PC-3 (cell line): Measurements from ENCODE around the gene EMC9. TPM values are rescaled to one million over a fixed set of nuclear protein-coding genes. Genes with fewer than 3 reads are reported as not detected.
A peak's percentile ranks its signal among the peaks of the same experiment; 100 is the strongest.

Experiments used
- ATAC-seq: fragments of 200-7000 bp; cut with Tn5 transposase; 2 replicates; pipeline ENCODE4 v1.9.1; 2020; ENCODE audit warnings: mild to moderate bottlenecking, moderate library complexity
- BruUV-seq: library from RNA; stranded (reverse); fragments of 400-500 nt; replicated peaks from 2 replicates; lab custom pipeline; 2021; lab: Mats Ljungman, UMichigan
- CTCF ChIA-PET: fragments of 300-600 bp; sonication (Branson Sonifier 250); formaldehyde crosslinking; loops from one replicate; lab custom pipeline; 2022; ENCODE audit warnings: antibody characterized with exemption; lab: Charles Lee
- POLR2A ChIA-PET: fragments of 300-600 bp; sonication (Branson Sonifier 250); formaldehyde crosslinking; loops from one replicate; lab custom pipeline; 2022; ENCODE audit warnings: antibody characterized with exemption; ENCODE audit not compliant: unreplicated experiment; lab: Charles Lee
- DNase-seq: peaks from one replicate; pipeline ENCODE4 v3.0.0-alpha.2; 2015
- H2AFZ ChIP-seq: fragments of 300-600 bp; sonication (generic); 2 replicates; pipeline ENCODE4 v1.6.0; 2016; ENCODE audit warnings: antibody characterized with exemption, low read length
- H3F3A ChIP-seq: fragments of 300-600 bp; sonication (generic); one replicate; pipeline ENCODE4 v1.6.0; 2017; ENCODE audit warnings: antibody characterized with exemption, low read length, control low read depth, mild to moderate bottlenecking; ENCODE audit not compliant: unreplicated experiment
- H3K27ac ChIP-seq: fragments of 300-600 bp; sonication (generic); 2 replicates; pipeline ENCODE4 v1.5.1; 2016; ENCODE audit warnings: mild to moderate bottlenecking, low read length
- H3K27me3 ChIP-seq: fragments of 300-600 bp; sonication (generic); 2 replicates; pipeline ENCODE4 v1.6.1; 2016; ENCODE audit warnings: low read length, mixed read lengths
- H3K36me3 ChIP-seq: fragments of 300-600 bp; sonication (generic); 2 replicates; pipeline ENCODE4 v1.6.1; 2016; ENCODE audit warnings: low read depth, mixed run types, low read length, mixed read lengths
- H3K4me1 ChIP-seq: fragments of 300-600 bp; sonication (generic); 2 replicates; pipeline ENCODE4 v1.5.1; 2016; ENCODE audit warnings: low read length; ENCODE audit not compliant: insufficient read depth
- H3K4me2 ChIP-seq: fragments of 300-600 bp; sonication (generic); 2 replicates; pipeline ENCODE4 v1.6.0; 2016; ENCODE audit warnings: low read length
- H3K4me3 ChIP-seq: fragments of 300-600 bp; sonication (generic); 2 replicates; pipeline ENCODE4 v1.5.1; 2016; ENCODE audit warnings: mild to moderate bottlenecking, low read length, mixed read lengths
- H3K79me2 ChIP-seq: fragments of 300-600 bp; sonication (generic); 2 replicates; pipeline ENCODE4 v1.6.1; 2017; ENCODE audit warnings: low read length, mixed read lengths
- H3K9ac ChIP-seq: fragments of 300-600 bp; sonication (generic); 2 replicates; pipeline ENCODE4 v1.6.0; 2016; ENCODE audit warnings: mild to moderate bottlenecking, low read length
- H3K9me2 ChIP-seq: fragments of 300-600 bp; sonication (generic); replicated peaks from 2 replicates; pipeline ENCODE4 v1.6.1; 2016; ENCODE audit warnings: mixed run types, low read length, mixed read lengths
- H3K9me3 ChIP-seq: fragments of 300-600 bp; sonication (generic); 2 replicates; pipeline ENCODE4 v1.6.1; 2016; ENCODE audit warnings: low read length, mixed read lengths
- H4K20me1 ChIP-seq: fragments of 300-600 bp; sonication (generic); 2 replicates; pipeline ENCODE4 v1.6.1; 2016; ENCODE audit warnings: low read length, mixed read lengths
- CTCF ChIP-seq: fragments of 300-600 bp; sonication (generic); conservative IDR thresholded peaks from 2 replicates; pipeline ENCODE4 v1.5.1; 2017; ENCODE audit warnings: antibody characterized with exemption, low read depth, mild to moderate bottlenecking, low read length
- EZH2 ChIP-seq: fragments of 300-600 bp; sonication (generic); IDR thresholded peaks from one replicate; pipeline ENCODE4 v1.6.1; 2017; ENCODE audit warnings: antibody characterized with exemption, mild to moderate bottlenecking, low read length; ENCODE audit not compliant: unreplicated experiment
- EZH2phosphoT487 ChIP-seq: fragments of 300-600 bp; sonication (generic); IDR thresholded peaks from 2 replicates; pipeline ENCODE4 v1.6.1; 2018; ENCODE audit warnings: mild to moderate bottlenecking, antibody characterized with exemption, low read length, borderline replicate concordance
- intact Hi-C: fragments of 100-400 bp; cut with micrococcal nuclease; formaldehyde crosslinking; loops from 2 replicates; pipeline ENCODE4 v1.9.0; 2023
- total RNA-seq: library from RNA; depleted of rRNA; stranded (reverse); fragments of >200 nt; gene quantifications from 2 replicates; pipeline ENCODE4 v1.2.3, GENCODE V29; 2014

The EMC9 gene
- total RNA-seq, 1 experiment from 2014 or later = 30.1 TPM

- no TSS peak for BruUV-seq
- POLR2A ChIA-PET = interaction anchor here (0.5 to 1.8 kb wide), 10 partner anchors 20 to 1019 kb away, joined by 3 to 26 read pairs (median 4); partner anchors contain the start of genes EMC9, PCK2, PSME1 and PSME2
These were observed 26.6 kb downstream of the EMC9 start, which contains the start of the genes DCAF11 and NRL for GRCh38 chr14:24114532-24115421. Gene DCAF11 (plus strand): TSS chr14:24114777. CDS start chr14:24115595, 818 bp downstream. Gene NRL (minus strand): TSS chr14:24114949. CDS start chr14:24082848, 32,101 bp downstream.

GRCh38 chr14:24113801-24114531, 27.4 kb downstream of the EMC9 start:
- Histone ChIP-seq H3K27me3 (no peaks in the 10 kb centered on the region), H4K20me1 (no peaks in the 10 kb centered on the region), H2AFZ (peak overlapping the region; percentile 95), H3K4me3 (peak overlapping the region; percentile 96), H3K9me2 (no peaks in the 10 kb centered on the region), H3K4me2 (peak overlapping the region; percentile 95), H3K9ac (peak overlapping the region; percentile 86), H3K4me1 (peaks cover 20% of the 10 kb centered on the region), H3F3A (no peaks in the 10 kb centered on the region), H3K27ac (peak overlapping the region; percentile 90), H3K79me2 (peaks cover 18% of the 10 kb centered on the region), H3K36me3 (peaks cover 11% of the 10 kb centered on the region; the same call in 1 of the 2 replicates), H3K9me3 (no peaks in the 10 kb centered on the region)
- ATAC-seq (peak; percentile 42), DNase-seq (peak; percentile 86)
- no TSS peak for BruUV-seq
- ChIA-PET CTCF (interaction anchor here (0.9 to 1.6 kb wide), 4 partner anchors 22 to 194 kb away, joined by 4 to 7 read pairs (median 4); partner anchors contain the start of genes IRF9 and PSME1), POLR2A (interaction anchor here (0.6 to 1.8 kb wide), 6 partner anchors 19 to 1018 kb away, joined by 3 to 17 read pairs (median 4); partner anchors contain the start of genes EMC9, PCK2, PSME2 and RNF31)
- TF ChIP-seq EZH2 (no peak), CTCF (no peak), EZH2phosphoT487 (no peak)
- intact Hi-C loops = loop anchor here (1.0 kb wide), 3 partner anchors 27 to 47 kb away; partner anchors contain the start of genes EMC9, IRF9 and RNF31

More at GRCh38 chr14:24114532-24115421, 26.6 kb downstream of the EMC9 start, which contains the start of the genes DCAF11 and NRL:
- H3K36me3 ChIP-seq = peaks cover 13% of the 10 kb centered on the region; the same call in 1 of the 2 replicates
- no peak for TF ChIP-seq EZH2
- TF ChIP-seq CTCF = no peak
- no peak for TF ChIP-seq EZH2phosphoT487
- no peaks in the 10 kb centered on the region for H3F3A ChIP-seq
- ATAC-seq = peak; percentile 86
- H3K4me1 ChIP-seq = peaks cover 18% of the 10 kb centered on the region
- peak within 1 kb of the TSS; percentile 96 for H3K4me3 ChIP-seq
- no peaks in the 10 kb centered on the region for H3K9me3 ChIP-seq
- peak within 1 kb of the TSS; percentile 95 for H2AFZ ChIP-seq
- DNase-seq = peak; percentile 99
- H4K20me1 ChIP-seq = no peaks in the 10 kb centered on the region
- CTCF ChIA-PET = interaction anchor here (0.6 to 1.6 kb wide), 7 partner anchors 21 to 194 kb away, joined by 3 to 7 read pairs (median 4); partner anchors contain the start of genes IRF9, PSME1 and TINF2
- peak within 1 kb of the TSS; percentile 86 for H3K9ac ChIP-seq
- H3K79me2 ChIP-seq = peaks cover 18% of the 10 kb centered on the region
- H3K4me2 ChIP-seq = peak within 1 kb of the TSS; percentile 95
- peak within 1 kb of the TSS; percentile 90 for H3K27ac ChIP-seq
- H3K9me2 ChIP-seq = no peaks in the 10 kb centered on the region
- no peaks in the 10 kb centered on the region for H3K27me3 ChIP-seq
- intact Hi-C loops = loop anchor here (1.0 kb wide), 4 partner anchors 22 to 47 kb away; partner anchors contain the start of genes EMC9, IRF9, PSME1 and RNF31
